Measurements from ENCODE around the gene PLSCR3.

The PLSCR3 gene

GRCh38 chr17:7348478-7349242, 45.7 kb downstream of the PLSCR3 start:
- DNase-seq (ENCODE audit: low read depth in 2 of 2) = no peak

GRCh38 chr17:7347630-7348477, 46.5 kb downstream of the PLSCR3 start:
- DNase-seq (ENCODE audit: low read depth in 2 of 2) = no peak

- no peak for DNase-seq (ENCODE audit: low read depth in 2 of 2)
These were observed 47.3 kb downstream of the PLSCR3 start for GRCh38 chr17:7346761-7347614.

GRCh38 chr17:7343250-7343649, 51.1 kb downstream of the PLSCR3 start:
- DNase-seq (ENCODE audit: low read depth in 2 of 2) = no peak

GRCh38 chr17:7341842-7342241, 52.5 kb downstream of the PLSCR3 start:
- no peak for DNase-seq (ENCODE audit: low read depth in 2 of 2)

- DNase-seq (ENCODE audit: low read depth in 2 of 2) = no peak
These were observed 54.1 kb downstream of the PLSCR3 start for GRCh38 chr17:7340179-7340578.

All from stimulated activated CD8-positive, alpha-beta memory T cell treated with anti-CD3 and anti-CD28 coated beads, Interleukin-2, amount 100 ng/mL, for 48 hours (primary cell).